Measurements from ENCODE around the gene LOXL1. TPM values are rescaled to one million over a fixed set of nuclear protein-coding genes. Genes with fewer than 3 reads are reported as not detected.

LOXL1 gene
- total and polyA plus RNA-seq, 2 donors (not counting 1 experiment from before 2014, with no cell fraction given) = 0.21 to 0.49 TPM

DNA sequence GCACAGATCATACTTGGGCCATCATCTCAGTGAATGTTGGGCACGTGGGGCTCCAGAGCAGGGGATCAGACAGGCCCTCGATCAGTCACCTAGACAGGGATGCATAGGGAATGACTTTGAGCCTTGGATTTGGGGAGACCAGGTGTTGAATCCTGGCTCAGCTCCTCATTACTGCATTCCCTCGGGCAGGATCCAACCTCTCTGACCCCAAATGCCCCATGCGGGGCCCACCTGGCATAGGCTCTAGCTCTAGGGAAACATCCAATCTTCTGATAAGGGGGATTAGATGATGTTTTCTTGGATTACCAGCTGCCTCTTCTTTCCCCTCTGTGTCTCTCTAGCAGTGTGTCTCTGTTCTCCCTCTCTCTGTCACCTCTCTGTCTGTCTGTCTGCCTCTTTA is 22.7 kb downstream of the LOXL1 start:
- Histone ChIP-seq H3K4me2 (replicated peaks; ENCODE audit: low read depth, low read length, poor library complexity, severe bottlenecking) (no peak overlapping the region), H3K4me1 (ENCODE audit: control insufficient read depth in 2 of 2, insufficient read depth in 2 of 2, low read length in 2 of 2) (peaks cover 6 to 14% of the 10 kb centered on the region in 2 donors), H4K20me1 (ENCODE audit: control insufficient read depth, insufficient read depth, low read length, poor library complexity, severe bottlenecking) (no peaks in the 10 kb centered on the region), H3K9me3 (ENCODE audit: control extremely low read depth in 1 of 3, control insufficient read depth in 2 of 3, insufficient read depth in 1 of 3, low read length in 2 of 3) (no peaks in the 10 kb centered on the region), H3K36me3 (replicated peaks in 1 of 2; ENCODE audit: control extremely low read depth in 1 of 2, control insufficient read depth in 1 of 2, extremely low read depth in 1 of 2, insufficient read depth in 2 of 2, low read length in 1 of 2) (no peaks in the 10 kb centered on the region), H3K27ac (ENCODE audit: low read length in 2 of 2) (no peak overlapping the region), H2AFZ (ENCODE audit: insufficient read depth, low read depth, low read length, poor library complexity, severe bottlenecking) (no peak overlapping the region), H3K9ac (ENCODE audit: low read length) (no peak overlapping the region), H3K27me3 (replicated peaks in 1 of 4; ENCODE audit: control extremely low read depth in 1 of 4, control insufficient read depth in 3 of 4, insufficient read depth in 4 of 4, low read length in 3 of 4) (peaks cover 0 to 8% (median 0%) of the 10 kb centered on the region in 4 experiments), H3K79me2 (ENCODE audit: control insufficient read depth, insufficient read depth, low read length) (no peaks in the 10 kb centered on the region), H3K4me3 (ENCODE audit: control extremely low read depth in 1 of 5, extremely low read depth in 1 of 5, insufficient read depth in 1 of 5, low read depth in 2 of 5, low read length in 4 of 5) (no peak overlapping the region)
- POLR2A ChIA-PET = no interaction called here
- H3K27me3 Mint-ChIP-seq = peaks cover 6% of the 10 kb centered on the region
- H3K4me3 Mint-ChIP-seq = no peak overlapping the region
- TF ChIP-seq, protein P1, sequence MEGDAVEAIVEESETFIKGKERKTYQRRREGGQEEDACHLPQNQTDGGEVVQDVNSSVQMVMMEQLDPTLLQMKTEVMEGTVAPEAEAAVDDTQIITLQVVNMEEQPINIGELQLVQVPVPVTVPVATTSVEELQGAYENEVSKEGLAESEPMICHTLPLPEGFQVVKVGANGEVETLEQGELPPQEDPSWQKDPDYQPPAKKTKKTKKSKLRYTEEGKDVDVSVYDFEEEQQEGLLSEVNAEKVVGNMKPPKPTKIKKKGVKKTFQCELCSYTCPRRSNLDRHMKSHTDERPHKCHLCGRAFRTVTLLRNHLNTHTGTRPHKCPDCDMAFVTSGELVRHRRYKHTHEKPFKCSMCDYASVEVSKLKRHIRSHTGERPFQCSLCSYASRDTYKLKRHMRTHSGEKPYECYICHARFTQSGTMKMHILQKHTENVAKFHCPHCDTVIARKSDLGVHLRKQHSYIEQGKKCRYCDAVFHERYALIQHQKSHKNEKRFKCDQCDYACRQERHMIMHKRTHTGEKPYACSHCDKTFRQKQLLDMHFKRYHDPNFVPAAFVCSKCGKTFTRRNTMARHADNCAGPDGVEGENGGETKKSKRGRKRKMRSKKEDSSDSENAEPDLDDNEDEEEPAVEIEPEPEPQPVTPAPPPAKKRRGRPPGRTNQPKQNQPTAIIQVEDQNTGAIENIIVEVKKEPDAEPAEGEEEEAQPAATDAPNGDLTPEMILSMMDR (IDR thresholded peaks at IDR 0.05) = no peak
- no peak for TF ChIP-seq EZH2 (IDR thresholded peaks at IDR 0.05; ENCODE audit: borderline replicate concordance, insufficient read depth, low read depth, low read length, poor library complexity, severe bottlenecking)
- H3K9me3 Mint-ChIP-seq (ENCODE audit: insufficient read depth) = no peaks in the 10 kb centered on the region
- H3K4me1 Mint-ChIP-seq = peaks cover 17% of the 10 kb centered on the region
- no peak for DNase-seq
- CTCF ChIA-PET = interaction anchor here (0.8 to 1.9 kb wide), 4 partner anchors 10 to 17 kb away, joined by 3 to 5 read pairs (median 4); no protein-coding TSS in a partner anchor
- H3K27ac Mint-ChIP-seq = no peak overlapping the region
- ATAC-seq (ENCODE audit: low read depth) = no peak
- intact Hi-C loops (cut with micrococcal nuclease) = no loop called here
- WGBS (ENCODE audit: insufficient coverage) = 100% methylated on average over 1 of the region's 4 CpGs

DNA sequence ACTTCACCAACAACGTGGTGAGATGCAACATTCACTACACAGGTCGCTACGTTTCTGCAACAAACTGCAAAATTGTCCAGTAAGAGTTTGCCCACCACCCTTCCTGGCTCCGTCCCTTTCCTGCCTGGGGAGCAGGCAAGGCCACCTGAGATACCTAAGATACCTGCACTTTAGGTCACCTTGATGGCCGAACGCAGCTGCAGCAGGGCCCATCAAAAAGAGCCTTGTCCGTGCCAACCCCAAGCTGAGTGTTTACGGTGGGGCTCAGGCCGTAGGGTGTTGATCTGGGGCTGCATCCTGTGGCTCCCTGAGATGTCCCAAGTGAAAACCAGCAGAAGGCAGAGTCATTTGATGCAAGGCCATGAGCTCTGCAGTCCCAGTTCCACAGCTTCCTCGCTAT is 23.2 kb downstream of the LOXL1 start:
- DNase-seq = no peak
- Histone ChIP-seq H3K36me3 (replicated peaks in 1 of 2; ENCODE audit: control extremely low read depth in 1 of 2, control insufficient read depth in 1 of 2, extremely low read depth in 1 of 2, insufficient read depth in 2 of 2, low read length in 1 of 2) (no peaks in the 10 kb centered on the region), H3K27me3 (replicated peaks in 1 of 4; ENCODE audit: control extremely low read depth in 1 of 4, control insufficient read depth in 3 of 4, insufficient read depth in 4 of 4, low read length in 3 of 4) (peaks cover 0 to 11% (median 0%) of the 10 kb centered on the region in 4 experiments), H4K20me1 (ENCODE audit: control insufficient read depth, insufficient read depth, low read length, poor library complexity, severe bottlenecking) (no peaks in the 10 kb centered on the region), H3K9ac (ENCODE audit: low read length) (no peak overlapping the region), H3K4me2 (replicated peaks; ENCODE audit: low read depth, low read length, poor library complexity, severe bottlenecking) (no peak overlapping the region), H3K27ac (ENCODE audit: low read length in 2 of 2) (no peak overlapping the region), H2AFZ (ENCODE audit: insufficient read depth, low read depth, low read length, poor library complexity, severe bottlenecking) (no peak overlapping the region), H3K4me1 (ENCODE audit: control insufficient read depth in 2 of 2, insufficient read depth in 2 of 2, low read length in 2 of 2) (peaks cover 6 to 14% of the 10 kb centered on the region in 2 donors), H3K4me3 (ENCODE audit: control extremely low read depth in 1 of 5, extremely low read depth in 1 of 5, insufficient read depth in 1 of 5, low read depth in 2 of 5, low read length in 4 of 5) (no peak overlapping the region), H3K9me3 (ENCODE audit: control extremely low read depth in 1 of 3, control insufficient read depth in 2 of 3, insufficient read depth in 1 of 3, low read length in 2 of 3) (no peaks in the 10 kb centered on the region), H3K79me2 (ENCODE audit: control insufficient read depth, insufficient read depth, low read length) (no peaks in the 10 kb centered on the region)
- Mint-ChIP-seq H3K4me1 (peaks cover 17% of the 10 kb centered on the region), H3K4me3 (no peak overlapping the region), H3K27me3 (peaks cover 6% of the 10 kb centered on the region), H3K9me3 (ENCODE audit: insufficient read depth) (no peaks in the 10 kb centered on the region), H3K27ac (no peak overlapping the region)
- ATAC-seq (ENCODE audit: low read depth) = no peak
- ChIA-PET POLR2A (no interaction called here), CTCF (interaction anchor here (1.4 to 2.2 kb wide), 3 partner anchors 9 to 15 kb away, joined by 3 to 12 read pairs (median 4); no protein-coding TSS in a partner anchor)
- 93% methylated on average over 10 of the region's 10 CpGs for WGBS (ENCODE audit: insufficient coverage)
- no peak for TF ChIP-seq EZH2 (IDR thresholded peaks at IDR 0.05; ENCODE audit: borderline replicate concordance, insufficient read depth, low read depth, low read length, poor library complexity, severe bottlenecking)
- TF ChIP-seq, protein P1 (IDR thresholded peaks at IDR 0.05) = no peak
- intact Hi-C loops (cut with micrococcal nuclease) = no loop called here

Data from B cell (primary cell).